Testis (tissue), 3 donors: ENCODE results near the gene PHACTR3. TPM values are rescaled to one million over a fixed set of nuclear protein-coding genes. Genes with fewer than 3 reads are reported as not detected.

Source experiments
- DNase-seq: peaks from one replicate; pipeline ENCODE4 v3.0.0-alpha.2; 2019
- H3K27ac ChIP-seq, 2 donors: fragments of 200-600 bp; sonication (generic); one replicate each; pipeline ENCODE4 v1.5.1; 2019
- H3K27me3 ChIP-seq: fragments of 200-600 bp; sonication (generic); one replicate; pipeline ENCODE4 v1.5.1; 2019
- H3K36me3 ChIP-seq: fragments of 200-600 bp; sonication (generic); one replicate; pipeline ENCODE4 v1.5.1; 2017; ENCODE audit warnings: low read depth; ENCODE audit errors: missing control alignments
- H3K4me1 ChIP-seq: fragments of 200-600 bp; sonication (generic); one replicate; pipeline ENCODE4 v1.5.1; 2019
- H3K4me3 ChIP-seq, 2 donors: fragments of 200-600 bp; sonication (generic); one replicate each; pipeline ENCODE4 v1.5.1; 2017 to 2019
- H3K9me3 ChIP-seq: fragments of 200-600 bp; sonication (generic); one replicate; pipeline ENCODE4 v1.5.1; 2017
- CTCF ChIP-seq, 3 experiments: fragments of 450-650 bp in 2 of 3; fragments of 200-600 bp in 1 of 3; sonication (generic) in 1 of 3; IDR thresholded peaks; one replicate each; pipeline ENCODE4 v1.5.1; 2016 to 2019; ENCODE audit warnings: antibody characterized with exemption in 3 of 3, mild to moderate bottlenecking in 2 of 3, moderate library complexity in 1 of 3
- POLR2A ChIP-seq: fragments of 450-650 bp; IDR thresholded peaks from one replicate; pipeline ENCODE4 v1.6.1; 2017; ENCODE audit warnings: antibody characterized with exemption, mild to moderate bottlenecking, moderate library complexity
- WGBS, 2 donors: methylation state at CpG; one replicate each; pipeline ENCODE4 v1.1.5; 2018; 5-methylcytosine and 5-hydroxymethylcytosine counted together
- intact Hi-C: fragments of 100-400 bp; cut with DNase I; formaldehyde crosslinking; loops from one replicate; pipeline ENCODE4 v1.15.1; 2023; ENCODE audit warnings: low total_unique reads
- polyA plus RNA-seq: library from polyadenylated mRNA; stranded (reverse); fragments of 350-450 nt; fragmentation: Illumina TruSeq; extraction: RNeasy Lipid Tissue Mini Kit (QIAGEN cat#74804); gene quantifications from one replicate; pipeline ENCODE4 v1.2.3, GENCODE V29; 2014; ENCODE audit warnings: low read depth, low replicate concordance; ENCODE audit not compliant: insufficient read depth
- total RNA-seq, 2 donors: library from RNA; depleted of rRNA; stranded (reverse); fragments of >200 nt; gene quantifications; one replicate each; pipeline ENCODE4 v1.2.3, GENCODE V29; 2016

Gene PHACTR3
- total and polyA plus RNA-seq, 3 donors from 2014 or later: 0.94 to 1.2 (median 1.1) TPM

GRCh38 chr20:59746155-59746554 is 141.8 kb downstream of the PHACTR3 start:
- H3K4me3 ChIP-seq: no peak overlapping the region
- no peaks in the 10 kb centered on the region for H3K36me3 ChIP-seq
- H3K9me3 ChIP-seq: no peaks in the 10 kb centered on the region
- H3K27ac ChIP-seq: no peak overlapping the region
- WGBS, 2 donors: 84 to 95% methylated on average over 4 of the region's 4 CpGs
- DNase-seq: no peak
- intact Hi-C loops: no loop called here
- TF ChIP-seq POLR2A (no peak), CTCF (IDR thresholded peaks at IDR 0.05) (no peak)
- no peaks in the 10 kb centered on the region for H3K4me1 ChIP-seq
- H3K27me3 ChIP-seq: no peaks in the 10 kb centered on the region

GRCh38 chr20:59747671-59748515 is 143.6 kb downstream of the PHACTR3 start:
- no peak for TF ChIP-seq CTCF (IDR thresholded peaks at IDR 0.05)
- TF ChIP-seq POLR2A: no peak
- H3K4me1 ChIP-seq: no peaks in the 10 kb centered on the region
- intact Hi-C loops: no loop called here
- DNase-seq: no peak
- no peaks in the 10 kb centered on the region for H3K36me3 ChIP-seq
- H3K27me3 ChIP-seq: no peaks in the 10 kb centered on the region
- no peaks in the 10 kb centered on the region for H3K9me3 ChIP-seq
- H3K4me3 ChIP-seq: no peak overlapping the region
- WGBS, 2 donors: 84 to 86% methylated on average over 12 of the region's 12 CpGs
- H3K27ac ChIP-seq: no peak overlapping the region

- no peak for TF ChIP-seq POLR2A
- TF ChIP-seq CTCF (IDR thresholded peaks at IDR 0.05): no peak
- 85 to 89% methylated on average over 14 of the region's 14 CpGs for WGBS, 2 donors
- Histone ChIP-seq H3K27ac (no peak overlapping the region), H3K27me3 (no peaks in the 10 kb centered on the region), H3K9me3 (no peaks in the 10 kb centered on the region), H3K4me1 (no peaks in the 10 kb centered on the region), H3K4me3 (no peak overlapping the region), H3K36me3 (no peaks in the 10 kb centered on the region)
- intact Hi-C loops: no loop called here
- DNase-seq: no peak
Observed at GRCh38 chr20:59748619-59749191, 144.4 kb downstream of the PHACTR3 start.

GRCh38 chr20:59749301-59749700 is 145.0 kb downstream of the PHACTR3 start:
- Histone ChIP-seq H3K27ac (no peak overlapping the region), H3K9me3 (no peaks in the 10 kb centered on the region), H3K4me1 (no peaks in the 10 kb centered on the region), H3K27me3 (no peaks in the 10 kb centered on the region), H3K4me3 (no peak overlapping the region), H3K36me3 (no peaks in the 10 kb centered on the region)
- WGBS, 2 donors: 76 to 80% methylated on average over 12 of the region's 12 CpGs
- intact Hi-C loops: no loop called here
- no peak for TF ChIP-seq POLR2A
- TF ChIP-seq CTCF (IDR thresholded peaks at IDR 0.05): no peak
- no peak for DNase-seq
